Neural cell (in vitro differentiated cells): ENCODE results near the gene AK3. TPM values are rescaled to one million over a fixed set of nuclear protein-coding genes. Genes with fewer than 3 reads are reported as not detected.

Source experiments
- H2AFZ ChIP-seq: fragments of 200-600, 300-800 bp; sonication (generic), shearing (Covaris generic); 2 replicates; pipeline ENCODE4 v1.6.0; 2014; ENCODE audit warnings: low read depth, mild to moderate bottlenecking, antibody characterized with exemption, low read length, moderate library complexity
- H3F3A ChIP-seq: fragments of 200-600 bp; shearing (Covaris generic); 2 replicates; pipeline ENCODE4 v1.6.1; 2016; ENCODE audit warnings: mild to moderate bottlenecking, moderate library complexity, mixed read lengths, antibody characterized with exemption, low read length; ENCODE audit not compliant: insufficient read depth, poor library complexity, severe bottlenecking
- H3K27ac ChIP-seq: fragments of 200-600, 300-800 bp; sonication (generic), shearing (Covaris generic); 2 replicates; pipeline ENCODE4 v1.5.1; 2014; ENCODE audit warnings: mild to moderate bottlenecking, low read length, moderate library complexity
- H3K27me3 ChIP-seq: fragments of 300-800, 200-600 bp; sonication (generic), shearing (Covaris generic); 2 replicates; pipeline ENCODE4 v1.6.0; 2014; ENCODE audit warnings: mild to moderate bottlenecking, low read depth, low read length, moderate library complexity; ENCODE audit not compliant: insufficient read depth
- H3K36me3 ChIP-seq: fragments of 300-800, 200-600 bp; sonication (generic), shearing (Covaris generic); 2 replicates; pipeline ENCODE4 v1.5.1; 2014; ENCODE audit warnings: mild to moderate bottlenecking, antibody characterized with exemption, low read length, moderate library complexity; ENCODE audit not compliant: insufficient read depth
- H3K4me2 ChIP-seq: fragments of 300-800, 200-600 bp; sonication (generic), shearing (Covaris generic); 2 replicates; pipeline ENCODE4 v1.6.0; 2014; ENCODE audit warnings: mild to moderate bottlenecking, low read length
- H3K4me3 ChIP-seq: fragments of 300-800, 200-600 bp; sonication (generic), shearing (Covaris generic); 2 replicates; pipeline ENCODE4 v1.5.1; 2014; ENCODE audit warnings: mild to moderate bottlenecking, low read length, moderate library complexity
- H3K79me2 ChIP-seq: fragments of 200-600 bp; shearing (Covaris generic); replicated peaks from 2 replicates; pipeline ENCODE4 v1.6.0; 2014; ENCODE audit warnings: mild to moderate bottlenecking, low read length, moderate library complexity; ENCODE audit not compliant: insufficient read depth
- H3K9ac ChIP-seq: fragments of 300-800, 200-600 bp; sonication (generic), shearing (Covaris generic); 2 replicates; pipeline ENCODE4 v1.6.1; 2016; ENCODE audit warnings: mild to moderate bottlenecking, low read length, mixed read lengths
- H3K9me2 ChIP-seq: fragments of 200-600 bp; shearing (Covaris generic); 2 replicates; pipeline ENCODE4 v1.6.1; 2016; ENCODE audit warnings: mild to moderate bottlenecking, low read length, mixed read lengths; ENCODE audit not compliant: insufficient read depth
- H3K9me3 ChIP-seq: fragments of 200-600, 300-800 bp; sonication (generic), shearing (Covaris generic); 2 replicates; pipeline ENCODE4 v1.6.1; 2016; ENCODE audit warnings: mild to moderate bottlenecking, mixed run types, low read length, moderate library complexity, mixed read lengths
- H4K20me1 ChIP-seq: fragments of 200-600 bp; shearing (Covaris generic); 2 replicates; pipeline ENCODE4 v1.6.1; 2016; ENCODE audit warnings: mild to moderate bottlenecking, mixed run types; ENCODE audit not compliant: insufficient read depth
- EP300 ChIP-seq: fragments of 450-650 bp; conservative IDR thresholded peaks from 2 replicates; pipeline ENCODE4 v1.6.1; 2014; ENCODE audit warnings: antibody characterized with exemption, mild to moderate bottlenecking, moderate library complexity; ENCODE audit not compliant: poor library complexity, severe bottlenecking
- EZH2 ChIP-seq: fragments of 200-600, 300-800 bp; shearing (Covaris generic), sonication (generic); IDR thresholded peaks from 2 replicates; pipeline ENCODE4 v1.6.1; 2014; ENCODE audit warnings: antibody characterized with exemption, low read length, borderline replicate concordance, mild to moderate bottlenecking; ENCODE audit not compliant: insufficient read depth, poor library complexity, severe bottlenecking
- MXI1 ChIP-seq: fragments of 450-650 bp; conservative IDR thresholded peaks from 2 replicates; pipeline ENCODE4 v1.6.1; 2014; ENCODE audit warnings: antibody characterized with exemption, mild to moderate bottlenecking; ENCODE audit not compliant: poor library complexity, severe bottlenecking
- POLR2AphosphoS5 ChIP-seq: IDR thresholded peaks from 2 replicates; pipeline ENCODE4 v1.6.1; 2012
- RAD21 ChIP-seq: fragments of 450-650 bp; conservative IDR thresholded peaks from 2 replicates; pipeline ENCODE4 v1.6.1; 2014; ENCODE audit warnings: antibody characterized with exemption, mild to moderate bottlenecking, moderate library complexity
- SMC3 ChIP-seq: fragments of 450-650 bp; conservative IDR thresholded peaks from 2 replicates; pipeline ENCODE4 v1.6.1; 2014; ENCODE audit warnings: antibody characterized with exemption, mild to moderate bottlenecking, moderate library complexity; ENCODE audit not compliant: poor library complexity
- TAF1 ChIP-seq: IDR thresholded peaks from 2 replicates; pipeline ENCODE4 v1.6.1; 2012; ENCODE audit warnings: low read depth
- polyA plus RNA-seq: library from polyadenylated mRNA; depleted of rRNA; stranded (reverse); fragments of >200 nt; gene quantifications from 2 replicates; pipeline ENCODE4 v1.2.3, GENCODE V29; 2014
- TF ChIP-seq, protein P1 (sequence below): fragments of 450-650 bp; IDR thresholded peaks from 2 replicates; pipeline ENCODE4 v1.5.1; 2014; ENCODE audit warnings: antibody characterized with exemption, mild to moderate bottlenecking, moderate library complexity; ENCODE audit not compliant: poor library complexity, severe bottlenecking
- TF ChIP-seq, protein P2 (sequence below): IDR thresholded peaks from 2 replicates; pipeline ENCODE4 v1.6.1; 2012; ENCODE audit warnings: borderline replicate concordance

AK3 gene
- polyA plus RNA-seq, 1 donor from 2014 or later = 73.7 TPM

DNA sequence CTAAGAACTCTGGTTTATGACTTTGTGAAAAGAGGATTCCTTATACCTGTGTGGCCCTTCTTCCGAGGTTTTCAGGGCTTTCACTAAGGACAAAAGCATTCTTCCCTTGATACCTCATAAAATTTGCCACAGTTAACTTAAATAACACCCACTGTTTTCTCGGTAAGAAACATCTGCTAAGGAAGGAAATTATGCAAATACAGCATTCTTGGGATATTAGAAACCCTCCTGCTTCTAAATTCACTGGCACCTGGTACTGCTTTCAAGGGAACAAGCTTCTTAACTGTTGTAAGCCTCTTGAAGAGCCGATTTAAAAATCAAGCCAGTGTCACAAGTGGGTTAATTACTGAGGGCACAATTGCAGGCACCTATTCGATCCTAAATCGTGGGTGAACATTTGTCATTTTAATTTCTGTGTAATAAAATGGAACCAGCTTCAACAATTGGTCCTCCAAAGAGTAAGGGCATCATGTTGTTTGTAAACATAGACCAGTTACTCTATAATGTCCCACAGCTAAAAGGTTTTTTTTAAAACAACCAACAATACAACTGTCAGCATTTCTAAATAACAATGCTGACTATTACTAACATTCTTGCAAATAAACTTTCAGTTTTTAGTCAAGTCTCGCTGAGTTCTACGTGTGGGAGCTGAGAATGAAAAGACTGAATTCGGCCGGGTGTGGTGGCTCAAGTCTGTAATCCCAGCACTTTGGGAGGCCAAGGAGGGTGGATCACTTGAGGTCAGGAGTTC lies 26.6 kb downstream of the AK3 start:
- peaks cover 12% of the 10 kb centered on the region for H3K36me3 ChIP-seq
- no peaks in the 10 kb centered on the region for H3K9me2 ChIP-seq
- no peaks in the 10 kb centered on the region for H3F3A ChIP-seq
- no peaks in the 10 kb centered on the region for H3K9me3 ChIP-seq
- no peak overlapping the region for H3K4me3 ChIP-seq
- no peak overlapping the region for H3K4me2 ChIP-seq
- H2AFZ ChIP-seq = no peak overlapping the region
- H3K9ac ChIP-seq = no peak overlapping the region
- no peaks in the 10 kb centered on the region for H4K20me1 ChIP-seq
- TF ChIP-seq MXI1 (no peak), EZH2 (no peak), RAD21 (no peak), EP300 (no peak), SMC3 (no peak), POLR2AphosphoS5 (no peak), TAF1 (no peak)
- TF ChIP-seq, protein P1, sequence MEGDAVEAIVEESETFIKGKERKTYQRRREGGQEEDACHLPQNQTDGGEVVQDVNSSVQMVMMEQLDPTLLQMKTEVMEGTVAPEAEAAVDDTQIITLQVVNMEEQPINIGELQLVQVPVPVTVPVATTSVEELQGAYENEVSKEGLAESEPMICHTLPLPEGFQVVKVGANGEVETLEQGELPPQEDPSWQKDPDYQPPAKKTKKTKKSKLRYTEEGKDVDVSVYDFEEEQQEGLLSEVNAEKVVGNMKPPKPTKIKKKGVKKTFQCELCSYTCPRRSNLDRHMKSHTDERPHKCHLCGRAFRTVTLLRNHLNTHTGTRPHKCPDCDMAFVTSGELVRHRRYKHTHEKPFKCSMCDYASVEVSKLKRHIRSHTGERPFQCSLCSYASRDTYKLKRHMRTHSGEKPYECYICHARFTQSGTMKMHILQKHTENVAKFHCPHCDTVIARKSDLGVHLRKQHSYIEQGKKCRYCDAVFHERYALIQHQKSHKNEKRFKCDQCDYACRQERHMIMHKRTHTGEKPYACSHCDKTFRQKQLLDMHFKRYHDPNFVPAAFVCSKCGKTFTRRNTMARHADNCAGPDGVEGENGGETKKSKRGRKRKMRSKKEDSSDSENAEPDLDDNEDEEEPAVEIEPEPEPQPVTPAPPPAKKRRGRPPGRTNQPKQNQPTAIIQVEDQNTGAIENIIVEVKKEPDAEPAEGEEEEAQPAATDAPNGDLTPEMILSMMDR = no peak
- TF ChIP-seq, protein P2, sequence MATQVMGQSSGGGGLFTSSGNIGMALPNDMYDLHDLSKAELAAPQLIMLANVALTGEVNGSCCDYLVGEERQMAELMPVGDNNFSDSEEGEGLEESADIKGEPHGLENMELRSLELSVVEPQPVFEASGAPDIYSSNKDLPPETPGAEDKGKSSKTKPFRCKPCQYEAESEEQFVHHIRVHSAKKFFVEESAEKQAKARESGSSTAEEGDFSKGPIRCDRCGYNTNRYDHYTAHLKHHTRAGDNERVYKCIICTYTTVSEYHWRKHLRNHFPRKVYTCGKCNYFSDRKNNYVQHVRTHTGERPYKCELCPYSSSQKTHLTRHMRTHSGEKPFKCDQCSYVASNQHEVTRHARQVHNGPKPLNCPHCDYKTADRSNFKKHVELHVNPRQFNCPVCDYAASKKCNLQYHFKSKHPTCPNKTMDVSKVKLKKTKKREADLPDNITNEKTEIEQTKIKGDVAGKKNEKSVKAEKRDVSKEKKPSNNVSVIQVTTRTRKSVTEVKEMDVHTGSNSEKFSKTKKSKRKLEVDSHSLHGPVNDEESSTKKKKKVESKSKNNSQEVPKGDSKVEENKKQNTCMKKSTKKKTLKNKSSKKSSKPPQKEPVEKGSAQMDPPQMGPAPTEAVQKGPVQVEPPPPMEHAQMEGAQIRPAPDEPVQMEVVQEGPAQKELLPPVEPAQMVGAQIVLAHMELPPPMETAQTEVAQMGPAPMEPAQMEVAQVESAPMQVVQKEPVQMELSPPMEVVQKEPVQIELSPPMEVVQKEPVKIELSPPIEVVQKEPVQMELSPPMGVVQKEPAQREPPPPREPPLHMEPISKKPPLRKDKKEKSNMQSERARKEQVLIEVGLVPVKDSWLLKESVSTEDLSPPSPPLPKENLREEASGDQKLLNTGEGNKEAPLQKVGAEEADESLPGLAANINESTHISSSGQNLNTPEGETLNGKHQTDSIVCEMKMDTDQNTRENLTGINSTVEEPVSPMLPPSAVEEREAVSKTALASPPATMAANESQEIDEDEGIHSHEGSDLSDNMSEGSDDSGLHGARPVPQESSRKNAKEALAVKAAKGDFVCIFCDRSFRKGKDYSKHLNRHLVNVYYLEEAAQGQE = no peak
- H3K27ac ChIP-seq = no peak overlapping the region
- no peaks in the 10 kb centered on the region for H3K79me2 ChIP-seq
- H3K27me3 ChIP-seq = no peaks in the 10 kb centered on the region

DNA sequence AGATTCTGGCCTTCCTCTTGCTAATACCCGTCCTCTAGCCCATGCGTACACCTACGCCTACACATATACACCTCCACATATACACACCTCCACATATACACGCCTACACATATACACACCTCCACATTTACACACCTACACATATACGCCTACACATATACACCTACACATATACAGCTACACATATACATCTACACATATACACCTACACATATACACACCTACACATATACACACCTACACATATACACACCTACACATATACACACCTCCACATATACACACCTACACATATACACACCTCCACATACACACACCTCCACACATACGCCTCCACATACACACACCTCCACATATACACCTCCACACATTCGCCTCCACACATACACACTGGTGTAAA lies 27.2 kb downstream of the AK3 start:
- H3K9ac ChIP-seq = no peak overlapping the region
- H4K20me1 ChIP-seq = no peaks in the 10 kb centered on the region
- no peak overlapping the region for H2AFZ ChIP-seq
- no peak overlapping the region for H3K4me2 ChIP-seq
- no peaks in the 10 kb centered on the region for H3K9me3 ChIP-seq
- no peaks in the 10 kb centered on the region for H3K27me3 ChIP-seq
- no peak overlapping the region for H3K4me3 ChIP-seq
- no peaks in the 10 kb centered on the region for H3K9me2 ChIP-seq
- peaks cover 10% of the 10 kb centered on the region for H3K36me3 ChIP-seq
- no peak overlapping the region for H3K27ac ChIP-seq
- no peaks in the 10 kb centered on the region for H3F3A ChIP-seq
- no peak for TF ChIP-seq TAF1
- TF ChIP-seq, protein P1 = no peak
- TF ChIP-seq EP300 = no peak
- no peak for TF ChIP-seq RAD21
- no peak for TF ChIP-seq SMC3
- TF ChIP-seq, protein P2 = no peak
- TF ChIP-seq EZH2 = no peak
- no peak for TF ChIP-seq POLR2AphosphoS5
- TF ChIP-seq MXI1 = no peak
- no peaks in the 10 kb centered on the region for H3K79me2 ChIP-seq
